Pancreas (tissue), 10 donors: Measurements from ENCODE around the gene INSM1. TPM values are rescaled to one million over a fixed set of nuclear protein-coding genes. Genes with fewer than 3 reads are reported as not detected.
A peak's percentile ranks its signal among the peaks of the same experiment; 100 is the strongest.

Experiments used
- ATAC-seq, 4 donors: fragments of 200-7000 bp; cut with Tn5 transposase; one replicate each; pipeline versions ENCODE4 v1.8.0 to v1.9.1; 2020; ENCODE audit warnings: mild to moderate bottlenecking in 4 of 4, moderate library complexity in 4 of 4
- DNase-seq, 6 donors: peaks; one replicate each; pipeline ENCODE4 v3.0.0-alpha.2; 2020
- FAIRE-seq: peaks from 2 replicates; lab custom pipeline; 2012; peaks lifted over from hg19 to GRCh38; lab: Jason Lieb, UNC
- H3K27ac ChIP-seq, 4 donors: fragments of 200-600 bp; sonication (generic); 1 replicate in 3 of 4; 2 replicates in 1 of 4; pipeline versions ENCODE4 v1.5.0 to v1.8.0; 2020
- H3K27me3 ChIP-seq, 4 donors: fragments of 200-600 bp; one replicate each; pipeline ENCODE4 v1.8.0; 2021
- H3K36me3 ChIP-seq, 3 donors: fragments of 200-600 bp; sonication (generic) in 1 of 3; one replicate each; pipeline versions ENCODE4 v1.5.0 to v1.8.0; 2020 to 2021
- H3K4me1 ChIP-seq, 3 donors: fragments of 200-600 bp; one replicate each; pipeline ENCODE4 v1.8.0; 2021
- H3K4me3 ChIP-seq, 4 donors: fragments of 200-600 bp; sonication (generic) in 2 of 4; one replicate each; pipeline versions ENCODE4 v1.5.0 to v1.8.0; 2020 to 2021
- H3K9me3 ChIP-seq, 4 donors: fragments of 200-600 bp; one replicate each; pipeline ENCODE4 v1.8.0; 2021
- WGBS, 2 donors: extraction: QIAGEN DNeasy Blood & Tissue Kit; methylation state at CpG; one replicate each; pipeline ENCODE4 v1.1.7; 2013; 5-methylcytosine and 5-hydroxymethylcytosine counted together
- intact Hi-C, 3 donors: fragments of 100-400 bp; cut with DNase I; formaldehyde crosslinking; loops; one replicate each; pipeline versions ENCODE4 v1.11.1 to v1.14.2; 2022
- polyA plus RNA-seq, 2 donors: library from polyadenylated mRNA; stranded (reverse); fragments of 200-250 nt; gene quantifications; one replicate each; pipeline ENCODE4 v1.2.3, GENCODE V29; 2013
- total RNA-seq, 6 donors: library from RNA; stranded (reverse); fragmentation: NEBNext Ultra II Directional in 4 of 6; extraction: Animal tissue kit (Norgen Biotek cat#: 25700) in 4 of 6; gene quantifications; one replicate each; pipeline versions ENCODE4 v1.2.1 to v1.2.4, GENCODE V29; 2021 to 2023
- TF ChIP-seq, protein P1 (sequence below), 4 donors: fragments of 200-600 bp; sonication (generic) in 3 of 4; IDR thresholded peaks; one replicate each; pipeline versions ENCODE4 v1.5.0 to v1.8.0; 2021; ENCODE audit warnings: antibody characterized with exemption in 4 of 4
- donor health status: healthy with polysubstance abuse.
- donor health status: DM: no; HTN: no; CAD: no; lungs with moderate emphysema.
- donor health status: DM: no; HTN: no; CAD: no.
- donor health status: control.
- donor health status: control.
- donor health status: Bipolar disorder and iron deficiency.
- donor health status: DM: yes; HTN: yes; CAD: no.
- donor health status: DM: no; HTN: no; CAD: no.
- donor health status: DM: no; HTN: no; CAD: no.
- donor health status: DM: yes; HTN: yes; CAD: no.

INSM1 gene
- total and polyA plus RNA-seq, 8 donors = 1.1 to 23.7 (median 4.0) TPM

DNA sequence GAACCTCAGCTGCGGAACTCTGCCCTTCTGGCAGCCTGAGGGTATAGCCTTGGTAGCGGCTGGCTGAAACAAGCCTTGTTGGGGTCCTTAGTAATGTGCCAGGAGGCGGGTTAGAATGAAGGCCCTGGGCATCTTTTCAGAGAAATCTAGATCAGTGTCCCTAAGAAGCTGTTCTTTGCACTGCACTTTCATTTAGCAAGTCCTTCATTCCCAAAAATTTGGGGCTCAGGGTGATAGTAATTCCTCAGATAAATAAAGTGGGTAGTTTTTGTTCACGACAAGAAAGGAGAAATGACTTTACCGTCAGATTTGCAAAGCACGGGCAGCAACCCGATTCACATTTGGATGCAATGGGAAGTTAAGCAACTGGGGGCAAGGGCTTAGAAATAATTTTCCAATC is 3.2 kb downstream of the INSM1 start:
- TF ChIP-seq, protein P1, sequence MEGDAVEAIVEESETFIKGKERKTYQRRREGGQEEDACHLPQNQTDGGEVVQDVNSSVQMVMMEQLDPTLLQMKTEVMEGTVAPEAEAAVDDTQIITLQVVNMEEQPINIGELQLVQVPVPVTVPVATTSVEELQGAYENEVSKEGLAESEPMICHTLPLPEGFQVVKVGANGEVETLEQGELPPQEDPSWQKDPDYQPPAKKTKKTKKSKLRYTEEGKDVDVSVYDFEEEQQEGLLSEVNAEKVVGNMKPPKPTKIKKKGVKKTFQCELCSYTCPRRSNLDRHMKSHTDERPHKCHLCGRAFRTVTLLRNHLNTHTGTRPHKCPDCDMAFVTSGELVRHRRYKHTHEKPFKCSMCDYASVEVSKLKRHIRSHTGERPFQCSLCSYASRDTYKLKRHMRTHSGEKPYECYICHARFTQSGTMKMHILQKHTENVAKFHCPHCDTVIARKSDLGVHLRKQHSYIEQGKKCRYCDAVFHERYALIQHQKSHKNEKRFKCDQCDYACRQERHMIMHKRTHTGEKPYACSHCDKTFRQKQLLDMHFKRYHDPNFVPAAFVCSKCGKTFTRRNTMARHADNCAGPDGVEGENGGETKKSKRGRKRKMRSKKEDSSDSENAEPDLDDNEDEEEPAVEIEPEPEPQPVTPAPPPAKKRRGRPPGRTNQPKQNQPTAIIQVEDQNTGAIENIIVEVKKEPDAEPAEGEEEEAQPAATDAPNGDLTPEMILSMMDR (IDR thresholded peaks at IDR 0.05) = no peak
- no peak overlapping the region for H3K27ac ChIP-seq
- H3K9me3 ChIP-seq = no peaks in the 10 kb centered on the region
- peaks cover 0 to 25% (median 5%) of the 10 kb centered on the region in 4 donors for H3K27me3 ChIP-seq
- DNase-seq (no peak), ATAC-seq (no peak), FAIRE-seq (no peak)
- no peaks in the 10 kb centered on the region for H3K36me3 ChIP-seq
- 55% methylated on average over 7 of the region's 7 CpGs for WGBS, 2 donors
- peaks cover 0 to 6% (median 0%) of the 10 kb centered on the region in 3 donors for H3K4me1 ChIP-seq
- intact Hi-C loops = no loop called here
- no peak overlapping the region for H3K4me3 ChIP-seq

DNA sequence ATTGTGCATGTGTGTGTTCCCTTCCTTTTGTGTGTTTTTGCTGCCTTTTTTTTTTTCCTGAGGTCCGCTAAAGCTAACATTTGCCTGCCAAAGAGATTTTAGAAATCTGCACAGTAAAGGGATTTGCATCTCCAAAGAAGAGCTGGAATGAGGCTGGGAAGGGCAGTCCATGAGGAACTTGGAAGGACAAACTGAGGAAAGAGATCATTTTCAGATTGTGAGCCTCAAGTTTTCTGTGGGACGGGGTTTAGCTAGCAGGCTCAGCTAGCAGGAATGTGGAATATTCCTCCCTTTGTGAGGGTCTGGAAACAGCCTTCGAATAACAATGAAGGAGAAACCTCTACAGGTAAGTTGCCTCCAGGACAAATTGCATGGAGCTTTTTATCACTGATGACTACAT is 3.8 kb downstream of the INSM1 start:
- 43 to 51% methylated on average over 3 of the region's 3 CpGs for WGBS, 2 donors
- Histone ChIP-seq H3K36me3 (no peaks in the 10 kb centered on the region), H3K27ac (no peak overlapping the region), H3K27me3 (peaks cover 0 to 20% (median 5%) of the 10 kb centered on the region in 4 donors), H3K4me1 (peaks cover 0 to 6% (median 0%) of the 10 kb centered on the region in 3 donors), H3K4me3 (no peak overlapping the region), H3K9me3 (no peaks in the 10 kb centered on the region)
- TF ChIP-seq, protein P1 (IDR thresholded peaks at IDR 0.05) = no peak
- intact Hi-C loops = no loop called here
- DNase-seq (no peak), ATAC-seq (no peak), FAIRE-seq (no peak)

DNA sequence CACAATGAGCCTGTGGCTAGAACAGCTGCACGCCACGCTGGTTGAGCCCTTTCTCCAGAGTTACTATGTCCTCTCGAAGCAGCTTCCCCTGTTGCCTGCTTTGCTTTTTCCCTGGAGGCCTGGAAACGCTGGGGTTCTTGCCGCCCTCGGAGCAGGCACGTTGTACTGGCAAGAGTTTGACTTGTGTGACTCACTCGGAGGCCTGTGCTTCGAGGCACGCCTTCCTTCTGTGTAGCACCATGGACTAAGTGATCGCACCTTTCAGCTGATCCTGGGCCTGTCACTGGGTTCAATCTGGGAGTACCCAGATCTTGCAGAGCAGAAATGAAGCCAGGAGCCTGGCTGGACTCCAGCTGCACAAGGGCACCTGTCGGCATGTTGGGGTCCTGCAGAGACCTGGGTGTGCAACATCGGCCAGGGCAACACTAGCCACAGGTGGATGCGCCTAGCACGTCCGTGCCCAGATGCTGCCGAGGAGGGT is 5.2 kb downstream of the INSM1 start:
- no peak for DNase-seq
- no peaks in the 10 kb centered on the region for H3K36me3 ChIP-seq
- H3K27ac ChIP-seq = no peak overlapping the region
- 62 to 70% methylated on average over 17 of the region's 17 CpGs for WGBS, 2 donors
- TF ChIP-seq, protein P1 (IDR thresholded peaks at IDR 0.05) = no peak
- H3K4me1 ChIP-seq = no peaks in the 10 kb centered on the region
- peak in 2 of 4 donors; percentile 32 to 37 for ATAC-seq
- no peak for FAIRE-seq
- intact Hi-C loops = no loop called here
- H3K4me3 ChIP-seq = no peak overlapping the region
- peaks cover 0 to 11% (median 2%) of the 10 kb centered on the region in 4 donors for H3K27me3 ChIP-seq
- no peaks in the 10 kb centered on the region for H3K9me3 ChIP-seq

DNA sequence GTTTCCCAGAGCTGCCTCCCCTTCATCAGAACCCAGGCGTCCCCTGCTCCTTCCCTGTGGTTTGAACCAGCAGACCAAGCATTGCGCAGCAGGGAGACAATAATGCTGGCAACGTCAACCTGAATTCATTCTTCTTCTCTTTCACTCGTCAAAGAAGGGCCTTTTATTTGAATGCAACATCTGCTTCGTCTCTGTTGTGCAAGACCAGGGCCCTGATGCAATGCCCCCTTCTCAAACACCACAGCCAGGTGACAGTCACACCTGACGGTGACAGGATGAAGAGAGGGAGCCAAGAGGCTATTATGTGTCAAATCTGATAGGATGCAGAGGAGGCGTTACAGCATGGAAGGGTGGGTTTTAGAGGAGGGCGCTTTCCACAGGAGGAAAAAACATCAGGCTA is 8.0 kb downstream of the INSM1 start:
- no peak for FAIRE-seq
- peaks cover 0 to 5% (median 0%) of the 10 kb centered on the region in 4 donors for H3K27me3 ChIP-seq

DNA sequence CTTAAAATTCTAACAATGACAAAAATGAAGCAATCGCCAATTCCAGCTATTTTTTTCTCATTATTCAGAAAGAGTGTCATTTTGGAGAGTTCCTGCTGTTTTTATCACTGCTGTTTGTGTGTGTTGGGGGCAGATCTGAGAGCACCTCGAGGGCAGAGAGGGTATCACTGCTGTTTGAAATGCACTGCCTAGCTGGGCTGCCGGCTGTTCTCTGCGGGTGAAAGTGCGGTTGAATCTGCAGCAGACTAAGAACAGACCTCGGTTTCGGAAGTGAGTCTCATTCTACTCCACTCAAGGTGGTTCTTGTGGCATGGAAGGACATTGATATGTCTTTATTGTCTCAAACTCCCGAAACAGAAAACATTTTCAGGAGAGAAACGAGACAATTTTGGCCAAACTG is 18.3 kb downstream of the INSM1 start:
- DNase-seq (no peak), FAIRE-seq (no peak), ATAC-seq (peak in 1 of 4 donors; percentile 21)
- Histone ChIP-seq H3K27me3 (no peaks in the 10 kb centered on the region), H3K9me3 (no peaks in the 10 kb centered on the region), H3K4me3 (no peak overlapping the region), H3K27ac (no peak overlapping the region), H3K36me3 (peaks cover 0 to under 1% (median 0%) of the 10 kb centered on the region in 3 donors), H3K4me1 (no peaks in the 10 kb centered on the region)
- intact Hi-C loops = no loop called here
- 39 to 53% methylated on average over 9 of the region's 9 CpGs for WGBS, 2 donors
- TF ChIP-seq, protein P1 (IDR thresholded peaks at IDR 0.05) = no peak

More for the DNA sequence above, 8.0 kb downstream of the INSM1 start:
- Histone ChIP-seq H3K27ac (no peak overlapping the region), H3K36me3 (no peaks in the 10 kb centered on the region), H3K4me1 (no peaks in the 10 kb centered on the region), H3K4me3 (no peak overlapping the region), H3K9me3 (no peaks in the 10 kb centered on the region)
- DNase-seq (no peak), ATAC-seq (no peak)
- intact Hi-C loops = no loop called here
- 53 to 58% methylated on average over 8 of the region's 8 CpGs for WGBS, 2 donors
- TF ChIP-seq, protein P1 (IDR thresholded peaks at IDR 0.05) = no peak
